HL-60 (cell line): ENCODE data around the gene NYNRIN.

ENCODE experiments used
- CTCF ChIP-seq: IDR thresholded peaks from one replicate; pipeline ENCODE4 v1.5.1; 2011; ENCODE audit warnings: low read length, control low read depth, inconsistent platforms; ENCODE audit not compliant: insufficient read depth
- GABPA ChIP-seq: IDR thresholded peaks from 2 replicates; pipeline ENCODE4 v1.6.1; 2012; ENCODE audit warnings: low read depth
- POLR2AphosphoS5 ChIP-seq: IDR thresholded peaks from 2 replicates; pipeline ENCODE4 v1.6.1; 2012; ENCODE audit warnings: low read depth
- REST ChIP-seq: IDR thresholded peaks from 2 replicates; pipeline ENCODE4 v1.6.1; 2012; ENCODE audit warnings: low read depth; ENCODE audit not compliant: insufficient replicate concordance

- TF ChIP-seq CTCF (no peak), REST (no peak), POLR2AphosphoS5 (no peak), GABPA (no peak)
Observed at GRCh38 chr14:24349742-24350141, 49.1 kb upstream of the NYNRIN start.
